Heart left ventricle (tissue), 16 donors: Measurements from ENCODE around the gene PADI6. TPM values are rescaled to one million over a fixed set of nuclear protein-coding genes. Genes with fewer than 3 reads are reported as not detected.

Experiments
- ATAC-seq, 4 donors: fragments of 200-7000 bp; cut with Tn5 transposase; one replicate each; pipeline ENCODE4 v1.9.1; 2020 to 2022; ENCODE audit warnings: moderate library complexity in 4 of 4, mild to moderate bottlenecking in 3 of 4, moderate number of reproducible peaks in 1 of 4
- DNase-seq, 5 donors: peaks; one replicate each; pipeline ENCODE4 v3.0.0-alpha.2; 2020
- H3K27ac ChIP-seq, 12 donors: fragments of 200-600 bp; sonication (generic) in 4 of 12; one replicate each; pipeline versions ENCODE4 v1.5.0 to v1.8.0; 2016 to 2022; ENCODE audit warnings: mild to moderate bottlenecking in 2 of 12
- H3K27me3 ChIP-seq, 9 donors: fragments of 200-600 bp; sonication (generic) in 2 of 9; one replicate each; pipeline versions ENCODE4 v1.5.1 to v1.8.0; 2016 to 2022; ENCODE audit warnings: mild to moderate bottlenecking in 3 of 9
- H3K36me3 ChIP-seq, 9 donors: fragments of 200-600 bp; sonication (generic) in 2 of 9; one replicate each; pipeline versions ENCODE4 v1.5.0 to v1.8.0; 2018 to 2022; ENCODE audit warnings: mild to moderate bottlenecking in 2 of 9
- H3K4me1 ChIP-seq, 12 donors: fragments of 200-600 bp; sonication (generic) in 4 of 12; one replicate each; pipeline versions ENCODE4 v1.5.0 to v1.8.0; 2016 to 2022; ENCODE audit warnings: mild to moderate bottlenecking in 3 of 12
- H3K4me3 ChIP-seq, 12 donors: fragments of 200-600 bp; sonication (generic) in 4 of 12; one replicate each; pipeline versions ENCODE4 v1.5.0 to v1.8.0; 2017 to 2022; ENCODE audit warnings: mild to moderate bottlenecking in 9 of 12, moderate library complexity in 4 of 12
- H3K9me3 ChIP-seq, 12 donors: fragments of 200-600 bp; sonication (generic) in 4 of 12; one replicate each; pipeline versions ENCODE4 v1.5.0 to v1.8.0; 2016 to 2022; ENCODE audit warnings: mild to moderate bottlenecking in 1 of 12
- POLR2A ChIP-seq, 2 donors: fragments of 450-650 bp; IDR thresholded peaks; one replicate each; pipeline ENCODE4 v1.6.1; 2017; ENCODE audit warnings: antibody characterized with exemption in 2 of 2, mild to moderate bottlenecking in 2 of 2, moderate library complexity in 2 of 2
- WGBS, 4 donors: extraction: QIAGEN DNeasy Blood & Tissue Kit in 2 of 4; methylation state at CpG; one replicate each; pipeline versions ENCODE4 v1.1.5 to v1.1.7; 2013 to 2018; 5-methylcytosine and 5-hydroxymethylcytosine counted together
- intact Hi-C, 10 donors: fragments of 100-400 bp; cut with DNase I; formaldehyde crosslinking; loops; one replicate each; pipeline versions ENCODE4 v1.11.1 to v1.14.2; 2022
- polyA plus RNA-seq, 2 donors: library from polyadenylated mRNA; stranded (reverse); fragments of 200-250 nt; gene quantifications; one replicate each; pipeline ENCODE4 v1.2.3, GENCODE V29; 2013
- total RNA-seq, 9 donors: library from RNA; depleted of rRNA in 2 of 9; stranded (reverse); fragments of >200 nt in 2 of 9; fragmentation: NEBNext Ultra II Directional in 3 of 9; extraction: Animal tissue kit (Norgen Biotek cat#: 25700) in 3 of 9; gene quantifications; one replicate each; pipeline versions ENCODE4 v1.1.0 to v1.2.4, GENCODE V29; 2016 to 2023
- TF ChIP-seq, protein P1 (sequence below), 12 donors: fragments of 200-600 bp; sonication (generic) in 4 of 12; IDR thresholded peaks; one replicate each; pipeline versions ENCODE4 v1.5.0 to v1.8.0; 2018 to 2022; ENCODE audit warnings: antibody characterized with exemption in 12 of 12, mild to moderate bottlenecking in 5 of 12
- donor health status: ischemic (EF 13 %, LVEDD 7.1; RV severe dilation, severe dysfunction).
- donor health status: healthy with polysubstance abuse.
- donor health status: DM: no; HTN: yes; CAD: no.
- donor health status: DM: no; HTN: no; CAD: no.
- donor health status: ischemic (EF 25% LVEDD 6.9; RV normal size, moderate dysfunction).
- donor health status: ischemic (EF 25% LVEDD 5.7; RV mildly dilated, moderate dysfunction).
- donor health status: healthy.
- donor health status: DM: yes; HTN: yes; CAD: no.
- donor health status: ischemic (EF 35%, LVEDD 5.7; RV mildly dilated, moderate dysfunction).
- donor health status: nonischemic (EF 11% LVEDD 7.7; RV severe dilation, severe dysfunction).
- donor health status: DM: yes; HTN: yes; CAD: no.
- donor health status: PGD.
- donor health status: ischemic (EF 29% LVEDD 5.4; RV normal size, mild dysfunction).
- donor health status: nonischemic (EF 23%, LVEDD 6.1; RV moderate dilation, normal function).

Gene PADI6
- total and polyA plus RNA-seq, 11 donors, result not detected

DNA sequence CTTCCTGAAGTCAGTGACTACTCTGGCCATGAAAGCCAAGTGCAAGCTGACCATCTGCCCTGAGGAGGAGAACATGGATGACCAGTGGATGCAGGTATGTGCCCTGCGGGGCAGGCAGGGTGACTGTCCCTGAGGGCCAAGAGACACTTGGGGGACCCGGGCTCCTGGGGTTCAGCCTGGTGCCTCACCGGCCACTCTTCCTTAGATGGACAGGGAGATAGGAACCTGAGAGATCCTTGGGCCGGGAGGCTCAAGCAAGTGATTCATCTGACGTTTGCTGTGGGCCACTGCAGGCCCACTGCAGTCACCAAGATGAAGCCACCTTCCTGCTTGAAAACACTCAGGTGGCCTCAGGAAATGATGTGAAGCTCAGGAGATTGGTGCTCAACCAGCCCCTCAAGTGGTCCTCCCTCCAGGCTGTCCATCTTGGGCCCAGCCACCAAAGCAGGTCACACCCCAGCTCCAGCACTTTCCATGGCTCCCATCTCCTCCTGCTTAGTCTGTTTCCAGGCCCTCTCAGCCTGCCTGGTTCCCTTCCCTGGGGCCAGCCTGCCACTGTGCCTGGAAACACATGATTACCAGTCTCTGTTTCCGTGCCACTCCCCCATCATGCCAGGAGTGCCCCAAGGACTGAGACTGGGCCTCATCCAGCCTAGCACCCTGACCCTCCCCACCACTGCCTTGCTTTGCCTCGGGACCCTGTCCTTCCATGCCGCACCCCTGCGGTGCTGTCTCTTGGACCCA is 25.8 kb upstream of the PADI6 start:
- Histone ChIP-seq H3K27ac (no peak overlapping the region), H3K4me1 (no peaks in the 10 kb centered on the region), H3K27me3 (peaks cover 0 to 47% (median 3%) of the 10 kb centered on the region in 9 donors), H3K36me3 (no peaks in the 10 kb centered on the region), H3K9me3 (peaks cover 0 to 3% (median 0%) of the 10 kb centered on the region in 12 donors), H3K4me3 (no peak overlapping the region)
- DNase-seq (no peak), ATAC-seq (no peak)
- WGBS, 4 donors, result 74 to 82% (median 80%) methylated on average over 9 of the region's 9 CpGs
- intact Hi-C loops, result no loop called here
- TF ChIP-seq POLR2A (IDR thresholded peaks at IDR 0.05), result no peak
- TF ChIP-seq, protein P1, sequence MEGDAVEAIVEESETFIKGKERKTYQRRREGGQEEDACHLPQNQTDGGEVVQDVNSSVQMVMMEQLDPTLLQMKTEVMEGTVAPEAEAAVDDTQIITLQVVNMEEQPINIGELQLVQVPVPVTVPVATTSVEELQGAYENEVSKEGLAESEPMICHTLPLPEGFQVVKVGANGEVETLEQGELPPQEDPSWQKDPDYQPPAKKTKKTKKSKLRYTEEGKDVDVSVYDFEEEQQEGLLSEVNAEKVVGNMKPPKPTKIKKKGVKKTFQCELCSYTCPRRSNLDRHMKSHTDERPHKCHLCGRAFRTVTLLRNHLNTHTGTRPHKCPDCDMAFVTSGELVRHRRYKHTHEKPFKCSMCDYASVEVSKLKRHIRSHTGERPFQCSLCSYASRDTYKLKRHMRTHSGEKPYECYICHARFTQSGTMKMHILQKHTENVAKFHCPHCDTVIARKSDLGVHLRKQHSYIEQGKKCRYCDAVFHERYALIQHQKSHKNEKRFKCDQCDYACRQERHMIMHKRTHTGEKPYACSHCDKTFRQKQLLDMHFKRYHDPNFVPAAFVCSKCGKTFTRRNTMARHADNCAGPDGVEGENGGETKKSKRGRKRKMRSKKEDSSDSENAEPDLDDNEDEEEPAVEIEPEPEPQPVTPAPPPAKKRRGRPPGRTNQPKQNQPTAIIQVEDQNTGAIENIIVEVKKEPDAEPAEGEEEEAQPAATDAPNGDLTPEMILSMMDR (IDR thresholded peaks at IDR 0.05), result no peak

- Histone ChIP-seq H3K4me1 (no peaks in the 10 kb centered on the region), H3K9me3 (peaks cover 0 to 3% (median 0%) of the 10 kb centered on the region in 12 donors), H3K36me3 (no peaks in the 10 kb centered on the region), H3K27me3 (peaks cover 0 to 47% (median 2%) of the 10 kb centered on the region in 9 donors), H3K4me3 (no peak overlapping the region), H3K27ac (no peak overlapping the region)
- TF ChIP-seq, protein P1 (IDR thresholded peaks at IDR 0.05), result no peak
- TF ChIP-seq POLR2A (IDR thresholded peaks at IDR 0.05), result no peak
- ATAC-seq (no peak), DNase-seq (no peak)
- 64 to 70% (median 65%) methylated on average over 11 to 19 of the region's 19 CpGs for WGBS, 4 donors
- intact Hi-C loops, result no loop called here
These were observed 24.0 kb upstream of the PADI6 start for GRCh38 chr1:17347769-17348592.

DNA sequence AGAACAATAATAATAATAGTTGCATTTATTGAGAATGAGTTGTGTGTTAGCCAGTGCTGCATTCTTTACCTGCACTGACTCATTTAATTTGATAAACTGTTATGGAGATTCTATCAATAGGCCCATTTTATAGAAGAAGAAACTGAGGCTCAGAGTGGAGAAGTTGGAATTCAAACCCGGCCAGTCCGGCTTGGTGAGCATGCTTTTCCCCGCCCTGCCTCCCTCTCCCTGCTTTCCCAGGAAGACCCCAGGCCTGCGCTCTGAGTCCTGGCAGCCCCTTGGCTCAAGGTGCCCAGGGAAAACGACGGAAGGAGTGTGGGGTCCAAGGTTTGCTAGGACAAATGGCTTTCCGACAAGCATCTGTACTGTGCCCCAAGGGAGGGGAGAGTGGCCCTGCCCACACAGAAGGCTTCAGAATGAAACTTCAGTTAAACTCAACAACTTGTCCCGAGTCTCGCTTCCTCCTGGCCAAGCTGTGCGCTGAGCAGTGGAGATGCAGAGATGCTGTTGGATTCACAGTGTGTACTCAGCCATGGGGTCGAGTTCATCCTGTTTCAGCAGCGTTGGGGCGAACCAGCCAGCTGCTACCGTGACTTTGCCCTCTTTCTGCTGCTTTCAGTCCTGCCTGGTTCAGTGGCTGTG is 23.3 kb upstream of the PADI6 start:
- H3K27me3 ChIP-seq, result peaks cover 0 to 53% (median 2%) of the 10 kb centered on the region in 9 donors
- no peak for ATAC-seq
- intact Hi-C loops, result no loop called here

GRCh38 chr1:17350083-17350482 is 21.9 kb upstream of the PADI6 start:
- Histone ChIP-seq H3K4me1 (no peaks in the 10 kb centered on the region), H3K4me3 (no peak overlapping the region), H3K27ac (no peak overlapping the region), H3K36me3 (no peaks in the 10 kb centered on the region), H3K9me3 (no peaks in the 10 kb centered on the region), H3K27me3 (peaks cover 0 to 57% (median 2%) of the 10 kb centered on the region in 9 donors)
- ATAC-seq (no peak), DNase-seq (no peak)
- 47 to 57% (median 51%) methylated on average over 8 of the region's 8 CpGs; no CpG with 5 or more reads in 1 of the 4 donors for WGBS, 4 donors
- TF ChIP-seq, protein P1 (IDR thresholded peaks at IDR 0.05), result no peak
- TF ChIP-seq POLR2A (IDR thresholded peaks at IDR 0.05), result no peak
- intact Hi-C loops, result no loop called here

More for the DNA sequence above, 23.3 kb upstream of the PADI6 start:
- Histone ChIP-seq H3K9me3 (peaks cover 0 to 3% (median 0%) of the 10 kb centered on the region in 12 donors), H3K4me3 (no peak overlapping the region), H3K27ac (no peak overlapping the region), H3K4me1 (no peaks in the 10 kb centered on the region), H3K36me3 (no peaks in the 10 kb centered on the region)
- TF ChIP-seq POLR2A (IDR thresholded peaks at IDR 0.05), result no peak
- no peak for DNase-seq
- 65 to 76% (median 69%) methylated on average over 14 of the region's 14 CpGs for WGBS, 4 donors
